Measurements from ENCODE around the gene RHOBTB3.
A peak's percentile ranks its signal among the peaks of the same experiment; 100 is the strongest.

Gene RHOBTB3

DNA sequence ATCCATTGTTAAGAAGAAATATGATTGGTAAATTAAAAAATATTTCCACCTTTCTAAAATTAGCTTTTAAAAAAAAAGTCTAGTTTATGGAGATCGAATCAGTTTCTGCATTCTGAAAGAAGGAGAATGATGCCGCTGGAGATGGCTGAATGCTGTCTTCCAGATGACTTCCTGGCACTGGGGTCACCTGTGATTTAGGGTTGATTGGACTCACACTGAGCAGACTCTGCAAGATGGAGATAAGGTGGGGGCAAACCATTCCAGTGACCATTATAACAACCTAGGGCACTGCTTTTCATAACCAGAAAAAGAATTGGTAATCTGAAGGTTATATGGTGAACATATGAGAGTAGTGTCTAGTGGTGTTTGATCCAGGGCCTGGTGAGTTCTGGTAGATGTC is 40.8 kb downstream of the RHOBTB3 start:
- DNase-seq = no peak

DNA sequence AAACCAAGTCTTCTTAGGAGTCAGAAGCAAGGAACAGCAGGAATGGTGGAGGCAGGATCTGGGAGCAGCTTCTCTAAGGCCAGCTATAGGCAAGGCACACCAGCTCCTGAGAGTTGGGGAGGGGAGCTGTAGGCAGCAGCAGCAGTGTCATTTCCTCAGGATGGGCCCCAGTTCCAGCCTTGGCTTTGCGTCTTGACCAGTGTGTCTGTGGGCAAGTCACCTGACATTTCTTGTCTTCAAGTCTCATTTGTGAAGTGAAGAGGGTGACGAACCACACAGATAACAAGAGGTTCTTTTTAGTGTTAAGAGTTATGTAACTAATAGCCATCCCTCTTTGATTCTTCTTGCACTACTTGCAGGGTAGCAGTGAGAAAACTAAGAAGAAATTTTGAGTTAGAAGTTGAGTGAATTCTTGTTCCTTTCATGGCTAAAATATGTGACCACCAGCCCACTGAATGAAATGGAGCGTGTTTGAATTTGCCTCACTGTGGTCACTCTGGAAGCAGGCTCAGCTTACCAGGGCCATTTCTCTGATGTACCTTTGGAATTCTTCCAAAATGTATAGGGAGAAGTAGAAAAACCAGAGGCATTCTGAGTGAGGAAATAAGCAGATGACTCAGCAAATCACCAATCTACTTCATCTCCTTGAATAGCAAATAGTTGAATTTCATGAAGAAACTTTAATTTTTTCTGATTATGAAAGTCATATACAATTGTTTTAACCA is 42.4 kb downstream of the RHOBTB3 start:
- no peak for DNase-seq

DNA sequence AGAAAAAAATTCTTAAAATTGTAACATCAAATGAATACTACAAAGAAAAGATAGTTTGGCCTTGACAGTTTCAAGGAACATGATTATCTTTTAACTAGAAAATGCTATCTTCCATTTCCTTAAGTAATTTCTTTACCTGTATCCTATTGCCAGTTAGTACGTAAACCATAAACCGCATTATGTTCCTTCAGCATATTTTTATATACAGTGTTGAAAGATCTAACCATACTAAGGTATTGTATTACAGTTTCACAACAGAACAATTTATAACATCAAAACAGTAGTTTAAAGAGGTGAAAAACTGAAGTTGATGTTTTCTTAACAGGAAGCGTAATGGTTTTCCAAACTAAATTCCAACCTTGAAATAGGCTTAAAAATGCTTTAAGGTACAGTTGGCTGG is 46.3 kb downstream of the RHOBTB3 start:
- no peak for DNase-seq

DNA sequence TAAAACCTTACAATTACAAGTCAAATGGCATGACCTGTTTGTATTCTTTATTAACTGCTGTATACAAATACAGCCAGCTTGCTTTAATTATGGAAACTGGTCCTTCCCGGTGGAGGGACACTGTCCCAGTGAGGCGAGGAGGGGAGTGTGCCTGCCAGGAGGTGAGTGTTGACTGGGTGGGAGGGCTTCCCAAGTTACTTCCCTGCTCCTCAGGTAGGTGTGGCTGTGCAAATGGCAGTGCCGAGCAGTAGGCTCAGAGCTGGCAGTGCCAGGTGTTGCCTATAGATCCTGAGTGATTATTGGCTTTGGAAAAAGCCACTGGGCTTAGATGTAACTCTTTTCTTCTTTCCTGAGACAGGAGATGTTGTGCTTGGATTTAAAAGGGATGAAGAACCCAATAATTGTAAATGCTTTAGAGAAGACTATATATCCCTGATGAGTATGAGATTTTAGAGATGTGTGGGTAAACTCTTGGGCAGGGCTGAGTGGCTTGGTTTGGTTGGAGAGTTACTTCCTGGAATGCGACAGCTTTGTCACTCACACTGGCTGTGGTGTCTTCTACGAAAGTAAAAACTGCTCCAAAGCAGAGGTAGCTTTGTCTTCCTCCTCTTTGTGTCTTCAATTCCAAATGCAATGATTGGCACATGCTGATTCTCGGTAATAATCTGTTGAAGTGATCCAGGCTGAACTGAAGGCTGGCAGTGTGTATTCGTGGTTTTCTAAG is 47.7 kb downstream of the RHOBTB3 start:
- no peak for DNase-seq

DNA sequence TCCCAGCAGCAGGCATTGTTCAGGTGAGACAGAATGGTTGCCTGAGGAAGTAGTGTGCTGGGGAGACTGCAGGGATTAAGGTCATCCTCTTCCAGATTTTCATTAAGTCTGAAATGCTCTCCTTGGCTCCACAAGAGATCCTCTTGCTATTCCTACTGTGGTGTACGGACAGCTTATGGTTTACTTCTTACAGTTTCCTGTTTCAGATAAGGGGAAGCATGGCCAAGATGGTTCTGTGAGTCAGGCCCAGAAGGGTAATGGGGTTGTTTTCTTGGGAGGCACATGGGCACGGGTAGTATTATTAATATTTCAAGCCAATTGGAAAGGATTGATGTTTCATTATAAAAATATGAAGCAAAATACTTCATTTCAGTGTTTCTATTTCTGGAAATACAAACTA is 48.5 kb downstream of the RHOBTB3 start:
- no peak for DNase-seq

DNA sequence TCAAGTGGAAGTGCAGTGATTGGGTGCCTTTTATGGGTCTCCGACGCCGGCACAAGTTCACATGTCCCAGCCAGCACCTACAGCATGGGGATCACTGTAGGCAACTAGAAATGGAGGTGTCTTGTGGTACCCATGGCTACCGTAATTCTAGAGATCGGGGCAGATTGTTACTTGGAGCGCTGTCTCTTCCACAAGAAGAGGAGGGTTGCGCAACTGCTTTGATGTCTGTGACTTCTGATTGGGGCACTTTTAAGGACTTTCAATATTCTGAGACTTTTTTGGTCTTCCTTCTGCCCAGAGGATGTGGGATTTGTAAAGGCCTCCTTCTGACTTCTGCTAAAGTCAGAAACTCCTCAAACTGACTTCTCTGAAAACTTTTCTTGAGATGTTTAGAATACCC is 49.5 kb downstream of the RHOBTB3 start:
- DNase-seq = no peak

DNA sequence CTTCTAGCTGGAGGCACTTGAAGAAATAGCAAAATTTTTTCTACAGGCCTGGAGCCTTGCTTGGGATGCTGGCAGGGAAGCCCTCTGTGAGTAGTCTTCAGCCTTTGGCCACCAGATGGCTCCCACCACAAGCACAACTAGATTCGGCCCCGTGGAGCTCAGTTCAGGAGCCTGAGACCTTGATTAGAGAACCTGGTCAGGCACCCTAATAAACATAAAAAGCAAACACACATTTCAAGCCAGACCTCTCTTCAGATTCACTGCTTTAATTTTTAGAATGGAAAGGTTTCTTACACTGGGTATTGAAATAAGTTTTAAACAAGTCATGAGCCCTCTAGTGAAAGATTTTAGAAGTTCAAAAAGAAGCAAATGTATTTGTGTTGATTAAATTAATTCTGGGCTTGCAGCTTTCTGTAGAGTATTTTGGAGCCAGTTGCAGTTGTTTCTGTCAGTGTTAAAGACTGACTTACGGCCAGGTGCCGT is 50.0 kb downstream of the RHOBTB3 start:
- peak; percentile 77 for DNase-seq

DNA sequence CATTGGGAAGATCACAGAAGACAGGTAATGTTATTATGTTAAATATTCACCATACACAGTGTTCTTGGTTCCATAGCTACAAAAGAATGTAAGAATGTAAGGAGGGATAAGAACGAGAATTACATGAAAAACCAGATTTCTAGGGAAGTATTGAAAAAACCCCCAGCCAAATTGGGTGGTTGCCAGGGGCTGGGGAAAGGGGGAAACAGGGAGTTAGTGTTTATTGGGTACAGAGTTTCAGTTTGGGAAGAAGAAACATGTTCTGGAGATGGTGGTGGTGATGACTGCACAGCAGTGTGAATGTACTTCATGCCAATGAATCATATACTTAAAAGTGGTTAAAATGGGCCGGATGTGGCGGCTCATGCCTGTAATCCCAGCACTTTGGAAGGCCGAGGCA is 51.0 kb downstream of the RHOBTB3 start:
- DNase-seq = no peak

DNA sequence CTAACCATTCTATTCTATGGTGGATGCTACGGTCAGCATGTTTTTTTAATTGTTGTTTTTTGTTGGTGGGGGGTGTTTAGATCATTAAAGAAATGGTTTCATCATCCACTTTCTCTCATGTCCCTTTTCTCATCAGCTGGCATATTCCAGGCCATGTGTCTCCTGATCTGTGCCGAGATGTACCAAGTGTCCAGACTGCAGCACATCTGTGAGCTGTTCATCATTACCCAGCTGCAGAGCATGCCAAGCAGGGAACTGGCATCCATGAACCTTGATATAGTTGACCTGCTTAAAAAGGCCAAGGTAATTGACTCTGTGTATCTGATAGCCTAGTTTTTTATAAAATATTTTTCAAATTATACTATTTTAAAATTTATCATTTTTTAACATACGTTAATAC is 52.5 kb downstream of the RHOBTB3 start:
- DNase-seq = no peak

DNA sequence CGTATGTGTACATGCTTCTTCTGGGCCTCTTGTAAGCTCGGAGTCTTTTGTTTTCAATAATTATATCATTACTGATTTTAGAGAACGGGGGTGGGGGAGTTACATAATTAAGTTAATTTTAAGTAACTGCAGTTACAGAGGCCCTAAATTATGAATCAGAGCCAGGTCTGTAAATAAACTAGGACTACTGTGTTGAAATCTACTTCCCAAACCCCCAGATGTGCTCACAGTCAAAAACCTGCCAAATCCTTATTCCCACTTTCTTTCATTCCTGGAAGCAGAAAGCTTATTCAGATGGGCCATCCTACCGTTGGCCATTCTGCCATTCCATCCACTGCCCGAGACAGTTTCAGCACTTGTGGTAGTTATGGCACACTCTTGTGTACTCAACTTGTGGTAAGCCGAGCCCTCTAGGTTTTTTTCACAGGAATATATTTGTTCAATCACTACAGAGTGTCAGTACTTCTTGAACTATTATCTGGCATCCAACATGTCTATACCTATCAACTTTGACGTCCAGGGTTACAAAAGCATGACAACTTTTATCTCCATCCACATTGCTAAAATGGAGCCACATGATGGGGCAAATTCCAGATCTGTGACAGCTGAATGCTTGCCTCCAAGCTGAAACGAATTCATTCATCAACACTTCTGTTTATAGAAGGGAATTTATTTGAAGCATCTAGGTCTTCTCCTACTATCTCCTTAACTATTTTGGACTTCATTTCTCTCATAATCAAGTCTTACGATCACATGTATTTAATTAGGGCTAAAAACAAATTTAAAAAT is 53.6 kb downstream of the RHOBTB3 start:
- no peak for DNase-seq

DNA sequence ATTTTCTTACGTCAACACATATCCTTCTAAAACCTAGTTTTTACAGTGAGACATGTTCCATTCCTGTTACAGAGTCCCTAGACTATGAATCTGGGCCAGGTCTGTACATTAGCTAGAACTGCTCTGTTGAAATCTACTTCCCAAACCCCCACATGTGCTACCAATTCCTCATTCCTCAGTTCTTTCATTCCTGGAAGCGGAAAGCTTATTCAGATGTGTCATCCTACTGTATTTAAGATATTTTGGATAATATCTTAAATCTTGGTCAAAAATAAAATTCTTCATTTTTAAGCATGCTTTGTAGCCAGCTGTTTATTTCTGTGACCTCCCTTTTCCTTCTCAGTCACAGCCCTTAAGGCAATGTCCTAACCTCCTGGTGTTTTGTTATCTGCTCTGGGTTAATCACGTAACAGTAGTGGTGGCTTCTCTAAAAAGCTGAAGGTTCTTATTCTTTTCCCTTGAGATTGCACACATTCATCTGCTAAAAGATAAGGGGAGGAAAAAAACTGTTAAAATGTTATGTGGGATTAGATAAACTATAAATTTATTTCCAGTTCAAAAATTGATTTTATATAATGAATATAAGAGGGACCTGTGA is 55.8 kb downstream of the RHOBTB3 start:
- DNase-seq = no peak

DNA sequence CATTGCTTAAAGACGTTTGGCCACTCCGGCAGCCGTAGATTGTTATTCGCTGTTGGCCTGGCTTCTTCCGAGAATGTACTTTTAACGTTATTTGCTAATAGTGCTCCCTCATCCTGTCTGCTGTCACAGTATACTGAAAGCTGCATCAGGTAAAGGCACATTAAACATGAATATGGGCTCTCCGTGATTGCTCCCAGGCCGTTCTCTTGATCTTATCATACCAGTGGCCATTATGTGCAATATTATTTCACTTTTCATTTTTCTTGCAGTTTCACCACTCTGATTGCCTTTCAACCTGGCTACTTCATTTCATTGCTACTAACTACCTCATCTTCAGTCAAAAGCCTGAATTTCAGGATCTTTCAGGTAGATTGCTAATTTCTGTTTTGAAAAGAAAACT is 57.4 kb downstream of the RHOBTB3 start:
- DNase-seq = no peak

DNA sequence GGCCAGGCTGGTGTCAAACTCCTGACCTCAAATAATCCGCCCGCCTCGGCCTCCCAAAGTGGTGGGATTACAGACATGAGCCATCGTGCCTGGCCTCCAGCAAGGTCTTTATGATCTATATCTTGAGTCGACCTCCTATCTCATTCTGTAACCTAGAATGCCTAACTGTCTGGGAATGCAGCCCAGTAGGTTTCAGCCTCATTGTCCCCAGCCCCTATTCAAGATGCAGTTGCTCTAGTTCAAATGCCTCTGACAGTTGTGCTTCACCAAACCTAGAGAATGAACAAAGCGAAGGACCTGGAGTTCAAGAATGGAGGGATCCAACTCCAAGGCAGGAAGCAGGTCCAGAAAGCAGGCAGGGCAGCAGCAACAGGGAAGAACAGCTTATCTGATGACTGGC is 60.6 kb downstream of the RHOBTB3 start:
- no peak for DNase-seq

DNA sequence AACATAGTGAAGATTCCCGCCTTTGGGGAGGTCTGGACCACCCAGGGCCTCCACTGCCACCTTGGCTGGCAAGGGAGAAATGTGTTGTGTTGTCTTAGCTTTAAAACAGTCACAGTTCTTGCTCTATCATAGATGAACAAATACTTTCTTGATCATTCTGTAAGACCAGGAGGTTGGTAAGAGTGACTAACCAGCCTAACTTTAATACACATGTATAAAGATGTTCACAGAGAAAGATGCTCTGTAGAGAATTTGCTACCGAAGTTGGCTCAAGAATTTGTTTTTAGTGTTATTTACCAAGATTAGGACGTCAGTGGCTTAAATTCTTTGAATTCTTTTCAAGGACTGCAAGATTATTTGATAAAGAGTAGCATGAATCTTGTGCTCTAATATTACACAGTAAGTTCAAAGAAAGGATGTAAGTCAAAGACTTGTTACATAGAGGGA is 63.0 kb downstream of the RHOBTB3 start:
- no peak for DNase-seq

DNA sequence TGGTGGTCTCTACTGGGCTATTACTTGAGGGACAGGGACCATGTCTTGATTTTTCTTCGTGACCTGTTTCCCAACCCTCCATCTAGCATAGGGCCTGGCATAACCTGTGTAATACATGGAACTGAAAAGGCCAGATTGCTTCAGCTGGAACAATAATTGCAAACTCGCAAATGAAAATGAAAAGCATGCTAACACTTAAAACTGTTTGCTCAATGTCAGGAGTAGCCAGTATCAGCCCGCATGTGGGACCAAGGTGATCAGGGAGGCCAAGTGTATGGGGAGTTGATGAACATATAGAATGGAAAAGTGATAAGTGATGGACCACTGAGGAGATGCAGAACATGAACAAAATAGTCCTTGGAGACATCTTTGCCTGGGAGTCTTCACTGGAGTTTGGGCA is 66.2 kb downstream of the RHOBTB3 start:
- no peak for DNase-seq

DNA sequence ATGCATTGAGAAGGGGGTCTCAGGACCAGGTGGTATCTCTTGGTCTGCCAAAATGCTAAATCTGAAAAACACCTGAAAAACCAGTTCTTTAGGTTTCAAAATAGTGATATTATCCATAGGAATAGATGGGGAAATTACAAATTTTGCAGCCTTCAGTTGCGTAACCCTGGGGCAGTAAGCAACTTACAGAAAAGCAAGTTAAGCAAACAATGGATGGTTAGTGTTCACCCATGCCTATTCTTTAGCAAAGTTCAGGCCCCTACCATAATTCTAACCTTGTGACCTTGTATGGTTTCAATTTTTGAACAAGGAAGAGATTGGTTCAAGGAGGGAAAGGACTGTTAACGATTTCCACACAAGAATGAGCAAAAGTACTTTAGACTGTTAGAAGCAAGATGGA is 66.9 kb downstream of the RHOBTB3 start:
- DNase-seq = no peak

DNA sequence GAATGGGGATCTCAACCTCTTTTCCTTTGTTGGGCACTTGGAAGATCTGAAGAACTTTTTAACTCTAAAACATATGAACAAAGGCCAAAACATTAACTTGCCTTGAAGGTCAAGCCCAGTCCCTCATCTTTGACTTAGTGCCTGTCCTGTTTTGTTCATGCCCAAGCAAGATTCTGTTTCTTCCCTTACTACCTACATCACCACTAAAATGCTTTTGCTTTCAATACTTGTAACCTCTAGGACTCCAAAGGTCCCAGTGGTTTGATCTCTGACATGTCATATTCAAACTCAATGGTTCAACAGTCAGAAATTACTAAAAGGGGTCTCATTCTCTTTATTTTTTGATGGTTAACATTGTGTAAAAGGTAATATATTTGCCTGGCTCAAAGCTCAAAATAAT is 67.4 kb downstream of the RHOBTB3 start:
- no peak for DNase-seq

DNA sequence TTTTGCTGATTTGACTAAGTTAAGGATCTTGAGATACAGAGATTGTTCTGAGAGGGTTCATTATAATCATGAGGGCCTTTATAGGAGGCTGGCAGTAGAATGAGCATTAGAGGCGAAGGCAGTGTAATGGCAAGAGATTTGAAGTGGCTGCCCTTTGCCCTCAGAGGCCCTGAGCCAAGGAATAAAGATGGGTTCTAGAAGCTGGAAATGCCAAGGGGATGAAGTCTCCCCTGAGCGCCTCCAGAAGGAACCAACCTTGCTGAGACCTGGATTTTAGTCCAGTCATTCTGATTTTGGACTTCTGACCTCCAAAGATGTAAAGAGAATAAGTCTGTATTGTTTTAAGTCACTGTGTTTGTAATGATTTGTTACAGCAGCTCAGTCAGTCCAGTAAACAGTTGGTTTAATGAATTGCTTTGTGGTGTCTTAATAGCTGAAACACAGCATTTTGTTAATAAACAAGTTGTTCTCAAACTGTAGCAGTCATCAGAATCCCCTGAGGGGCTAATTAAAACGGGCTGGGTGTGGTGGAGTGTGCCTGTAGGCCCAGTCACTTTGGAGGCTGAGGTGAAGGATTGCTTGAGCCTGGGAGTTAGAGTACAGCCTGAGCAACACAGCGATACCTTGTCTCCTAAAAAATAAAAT is 68.2 kb downstream of the RHOBTB3 start:
- no peak for DNase-seq

DNA sequence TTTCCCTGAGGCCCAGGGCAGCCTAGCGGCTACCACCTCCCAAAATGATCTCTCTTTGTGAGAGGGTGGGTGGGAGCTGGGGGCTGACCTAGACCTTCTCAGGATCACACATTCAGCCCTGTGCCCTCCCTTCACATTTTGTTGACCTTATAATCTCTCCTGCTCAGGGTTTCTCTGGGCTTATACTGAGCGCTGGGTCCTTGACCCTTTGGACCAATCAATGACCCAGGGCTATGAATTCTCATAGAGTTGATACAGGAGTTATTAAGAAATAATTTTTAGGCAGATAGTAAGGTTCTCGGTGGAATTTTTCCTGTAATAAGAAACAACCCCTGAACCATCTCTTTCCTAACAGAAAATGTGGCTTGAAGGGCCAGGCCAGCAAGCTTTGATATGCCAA is 69.4 kb downstream of the RHOBTB3 start:
- no peak for DNase-seq

DNA sequence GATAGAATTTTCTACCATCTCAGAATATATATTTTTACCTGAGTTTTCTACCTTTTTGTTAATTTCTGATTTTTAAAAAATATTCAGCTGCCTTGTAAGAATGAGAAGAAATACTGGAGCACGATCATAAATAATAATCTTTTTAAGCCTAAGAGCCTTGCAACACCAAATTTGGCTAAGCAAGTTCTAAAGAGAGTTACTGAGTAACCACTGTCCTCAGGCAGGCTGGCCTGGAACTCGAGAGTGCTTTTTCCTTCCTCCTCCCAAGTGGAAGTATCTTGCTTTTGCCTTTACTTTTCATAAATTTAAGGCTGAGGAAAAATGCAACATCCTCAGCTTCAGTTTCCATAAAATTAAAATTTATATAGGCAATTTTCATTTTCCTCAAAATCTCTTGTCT is 70.4 kb downstream of the RHOBTB3 start:
- no peak for DNase-seq

DNA sequence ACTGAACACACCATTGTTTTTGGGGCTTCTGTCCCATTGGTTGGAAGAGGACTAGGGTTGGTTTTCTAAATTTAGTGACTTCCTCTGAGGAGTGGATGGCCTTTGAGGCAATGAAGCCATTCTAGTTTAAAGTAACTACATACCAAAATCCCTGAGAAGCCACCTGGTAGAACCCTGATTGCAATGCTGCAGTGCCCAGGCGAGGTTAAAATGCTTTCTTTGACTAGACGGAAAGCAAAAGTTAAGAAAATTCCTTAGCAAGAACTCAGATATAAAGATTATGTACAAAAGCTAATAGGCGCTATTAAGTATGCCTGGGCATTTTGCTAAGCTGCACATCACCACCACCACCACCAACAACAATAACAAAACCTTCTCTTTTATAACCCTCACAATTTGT is 70.8 kb downstream of the RHOBTB3 start:
- DNase-seq = no peak

DNA sequence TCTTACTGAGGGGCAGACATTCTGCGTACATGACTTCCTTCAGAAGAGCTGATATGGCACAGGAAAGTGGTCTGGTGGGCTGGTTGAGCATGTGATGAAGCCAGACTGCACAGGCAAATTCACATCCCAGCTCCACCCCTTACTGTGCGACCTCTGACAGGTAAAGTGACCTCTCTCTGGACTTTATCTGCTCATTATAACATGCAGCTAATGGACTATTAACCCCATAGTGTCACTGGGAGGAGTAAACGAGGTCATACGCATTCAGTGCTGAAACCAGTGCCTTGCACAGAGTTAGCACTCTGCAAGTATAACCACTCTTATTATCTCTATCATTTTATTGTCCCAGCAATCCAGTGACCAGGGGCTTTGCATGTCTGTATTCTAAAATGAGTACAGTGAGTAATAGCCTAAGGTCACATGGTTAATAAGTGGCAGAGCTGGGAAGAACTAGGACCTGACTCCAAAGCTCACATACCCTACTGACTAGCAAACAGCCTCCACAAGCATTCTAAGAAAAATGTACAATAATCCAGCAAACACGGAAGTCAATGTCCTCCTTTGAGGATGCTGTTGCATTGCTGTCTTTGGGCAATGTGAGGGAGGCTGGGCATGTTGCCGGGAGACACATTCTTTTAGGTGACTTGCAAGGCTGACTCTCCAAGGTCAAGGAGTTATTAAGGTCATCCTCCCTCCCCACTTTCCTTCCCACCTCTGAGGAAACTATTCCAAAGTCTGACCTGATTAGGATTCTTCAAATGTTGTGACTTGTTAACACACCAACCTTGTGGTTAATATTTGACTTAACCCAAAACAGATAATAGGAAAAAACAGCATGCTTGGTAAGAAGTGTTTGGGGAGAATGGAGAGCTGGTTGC is 72.4 kb downstream of the RHOBTB3 start:
- no peak for DNase-seq
